Renal pelvis (tissue), 4 donors: ENCODE results near the gene CCNY. TPM values are rescaled to one million over a fixed set of nuclear protein-coding genes. Genes with fewer than 3 reads are reported as not detected.
"Not testable (repeated sequence)": the region's sequence is repeated elsewhere in the genome, so short reads cannot be mapped to it uniquely, and the experiment has no call there.

Experiments used
- DNase-seq: peaks from one replicate; pipeline ENCODE4 v3.0.0-alpha.2; 2013
- polyA plus RNA-seq, 3 donors: library from polyadenylated mRNA; unstranded; fragments of 120-200 nt; gene quantifications; one replicate each; pipeline ENCODE4 v1.2.1, GENCODE V29; 2013; ENCODE audit not compliant: insufficient read length in 3 of 3

CCNY gene
- polyA plus RNA-seq, 3 donors, result 98.3 to 102 (median 101) TPM

DNA sequence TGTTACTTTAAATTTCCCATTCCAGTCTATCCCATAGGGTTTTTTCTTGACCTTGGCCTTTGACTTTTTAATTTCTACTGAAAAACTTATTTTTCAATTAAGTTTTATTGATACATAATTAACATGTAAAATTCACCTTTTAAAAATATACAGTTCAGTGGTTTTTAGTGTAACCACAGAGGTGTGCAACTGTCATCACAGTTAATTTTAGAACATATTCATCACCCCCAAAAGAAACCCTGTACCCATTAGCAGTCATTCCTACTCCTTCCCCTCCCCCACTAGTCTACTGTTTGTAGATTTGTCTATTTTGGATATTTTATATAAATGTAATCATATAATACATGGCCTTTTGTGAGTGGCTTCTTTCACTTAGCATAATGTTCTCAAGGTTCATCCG, 172.3 kb downstream of the CCNY start:
- no peak for DNase-seq

GRCh38 chr10:35510891-35511290, 174.6 kb downstream of the CCNY start:
- DNase-seq, result no peak

DNA sequence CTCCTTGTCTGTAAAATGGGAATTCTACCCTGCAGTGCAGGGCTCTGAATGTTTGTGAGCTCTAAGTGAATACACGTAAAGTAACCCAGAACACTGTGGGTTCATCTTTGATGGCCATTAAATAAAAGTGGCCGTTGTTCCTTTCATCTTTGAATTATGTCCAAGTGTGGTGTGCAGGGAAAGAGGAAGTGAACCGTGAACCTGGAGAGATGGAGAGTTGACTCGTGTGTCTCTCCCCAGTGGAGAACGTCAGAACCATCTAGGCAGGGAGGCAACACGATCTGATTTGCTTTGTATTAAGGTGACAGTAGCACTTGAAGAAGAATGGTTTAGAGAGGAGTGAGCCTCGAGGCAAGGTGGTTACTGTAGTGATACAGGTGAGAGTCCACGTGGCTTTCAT, 175.3 kb downstream of the CCNY start:
- DNase-seq, result no peak

GRCh38 chr10:35516102-35516670, 179.9 kb downstream of the CCNY start:
- no peak for DNase-seq

DNA sequence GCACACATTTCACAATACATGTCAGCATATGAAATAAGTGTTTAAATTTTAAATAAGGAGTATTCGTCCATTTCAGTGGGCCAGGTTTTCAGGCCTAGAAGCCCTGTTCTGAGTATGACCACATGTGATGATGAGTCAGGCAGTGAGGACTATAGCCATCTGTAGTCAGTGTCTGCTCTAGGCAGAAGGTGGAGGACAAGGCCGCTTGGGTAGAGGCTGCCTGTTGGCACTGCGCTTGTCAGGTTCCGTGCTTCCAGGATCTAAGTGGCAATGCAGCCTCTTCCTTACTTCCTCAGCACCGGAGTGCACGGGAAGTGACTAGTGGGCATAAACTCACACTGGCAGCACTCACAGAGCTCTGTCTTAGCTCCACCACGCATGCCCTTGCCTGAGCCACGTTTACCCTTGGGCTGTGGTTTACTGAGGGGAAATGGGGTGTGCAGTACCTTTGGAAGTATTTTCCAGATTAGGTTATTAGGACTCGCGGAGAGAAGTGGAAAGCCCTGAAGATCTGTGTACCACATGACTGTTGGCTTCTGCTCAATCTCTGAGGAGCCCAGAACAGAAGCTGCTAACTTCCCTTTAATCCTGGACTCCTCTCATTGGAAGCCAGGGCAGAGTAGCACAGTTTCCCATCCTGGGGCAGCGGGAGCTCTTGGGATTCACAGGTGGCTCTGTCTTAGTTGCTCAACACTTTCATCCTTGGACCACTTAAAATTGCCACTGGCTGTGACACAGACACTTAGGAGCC, 181.3 kb downstream of the CCNY start:
- no peak for DNase-seq

GRCh38 chr10:35518187-35518586, 181.9 kb downstream of the CCNY start:
- DNase-seq, result not testable (repeated sequence)

DNA sequence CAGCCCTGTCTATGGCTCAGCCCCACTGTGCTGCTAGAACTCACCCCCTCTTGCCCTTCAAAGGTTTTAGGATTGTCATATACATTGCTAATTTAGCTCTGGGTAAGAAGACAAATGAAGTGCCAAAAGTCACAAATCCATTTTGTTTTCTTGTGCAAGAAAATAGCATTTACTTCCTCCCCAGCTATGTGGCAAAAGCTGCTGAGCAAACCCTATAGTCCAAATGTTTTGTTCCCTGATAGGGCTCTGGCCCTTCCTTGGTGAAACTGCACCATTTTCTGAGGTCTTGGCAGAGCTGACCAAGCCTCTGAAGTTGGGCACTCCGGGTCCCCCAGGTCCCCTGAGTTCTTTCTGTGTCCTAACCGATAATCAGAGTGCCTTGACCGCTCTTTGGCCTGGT, 184.7 kb downstream of the CCNY start:
- DNase-seq, result no peak

- DNase-seq, result no peak
Measured at GRCh38 chr10:35523670-35524225, 187.4 kb downstream of the CCNY start.

DNA sequence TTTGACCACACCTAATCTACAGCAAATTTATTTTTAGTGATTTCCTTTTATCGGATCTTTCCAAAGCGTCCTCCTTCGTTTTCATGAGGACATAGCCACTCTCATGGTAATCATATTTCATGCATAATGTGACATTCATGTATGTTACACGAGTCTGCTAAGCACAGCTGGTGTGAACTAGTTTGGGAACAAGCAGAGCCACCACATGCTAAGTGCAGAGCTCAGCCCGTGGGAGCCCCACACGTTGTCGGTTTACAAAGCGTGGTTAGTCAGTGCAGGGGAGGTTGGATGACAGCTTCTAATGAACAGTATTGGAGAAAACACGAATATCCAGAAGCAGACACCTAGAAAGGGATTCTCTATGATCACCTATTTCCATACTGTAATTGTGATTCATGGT, 190.4 kb downstream of the CCNY start:
- DNase-seq, result no peak

DNA sequence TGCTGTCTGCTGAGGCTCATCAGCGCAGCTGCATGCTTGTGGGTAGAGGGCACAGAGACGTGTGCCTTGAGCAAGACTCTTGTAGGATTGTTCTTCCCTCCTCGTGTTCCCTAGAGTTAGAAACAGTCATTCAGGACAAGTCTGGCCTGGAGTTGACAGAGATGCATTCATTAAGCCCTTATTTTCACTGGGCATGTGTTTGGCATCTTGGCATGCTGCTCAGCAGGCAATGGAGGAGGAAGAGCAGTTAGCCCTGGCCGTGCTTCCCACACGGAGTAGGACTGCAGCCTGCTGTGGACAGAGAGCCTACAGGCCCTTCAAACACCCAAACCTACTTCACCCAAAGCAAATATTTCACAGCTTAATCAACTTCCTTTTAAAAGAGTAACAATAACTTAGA, 195.8 kb downstream of the CCNY start:
- no peak for DNase-seq

DNA sequence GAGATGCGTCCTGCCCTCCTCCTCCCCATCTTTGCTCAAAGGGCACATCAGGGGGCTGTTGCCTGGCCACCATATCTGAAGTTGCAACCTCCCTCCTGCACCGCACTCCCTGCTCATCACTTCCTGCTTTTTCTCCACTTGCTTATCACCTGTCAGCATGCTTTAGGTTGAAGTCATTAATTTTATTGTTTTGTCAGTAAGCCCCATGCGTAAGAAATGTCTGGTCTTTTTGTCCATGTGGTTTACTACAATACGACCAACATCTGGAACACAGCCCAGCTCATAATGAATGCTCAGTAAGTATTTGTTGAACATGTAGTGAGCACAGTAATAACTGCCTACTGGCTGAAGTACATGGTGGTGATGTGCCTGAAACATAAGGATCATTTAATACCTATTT, 197.3 kb downstream of the CCNY start:
- no peak for DNase-seq

DNA sequence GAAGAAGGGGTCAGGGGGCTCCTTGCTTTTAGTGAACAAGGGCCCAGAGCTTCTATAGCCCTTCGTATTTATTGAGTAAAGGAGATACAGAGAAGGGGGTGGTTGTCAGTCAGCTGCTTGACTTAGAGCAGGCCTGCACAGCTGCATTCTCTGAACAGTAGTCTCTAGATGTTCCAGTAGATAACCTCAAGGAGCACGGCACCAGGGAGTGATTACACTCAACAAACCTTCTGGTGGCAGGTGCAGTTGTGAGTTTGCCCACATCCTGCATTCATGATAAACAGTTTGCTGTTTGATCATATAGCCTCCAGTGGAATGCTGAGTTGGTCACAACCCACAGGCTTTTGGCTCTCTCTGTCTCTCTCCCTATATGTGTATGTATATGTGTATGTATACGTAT, 198.8 kb downstream of the CCNY start:
- no peak for DNase-seq

GRCh38 chr10:35536789-35537188, 200.5 kb downstream of the CCNY start:
- no peak for DNase-seq

- DNase-seq, result not testable (repeated sequence)
Measured at GRCh38 chr10:35537925-35538324, 201.6 kb downstream of the CCNY start.

GRCh38 chr10:35540296-35541164, 204.2 kb downstream of the CCNY start:
- no peak for DNase-seq

DNA sequence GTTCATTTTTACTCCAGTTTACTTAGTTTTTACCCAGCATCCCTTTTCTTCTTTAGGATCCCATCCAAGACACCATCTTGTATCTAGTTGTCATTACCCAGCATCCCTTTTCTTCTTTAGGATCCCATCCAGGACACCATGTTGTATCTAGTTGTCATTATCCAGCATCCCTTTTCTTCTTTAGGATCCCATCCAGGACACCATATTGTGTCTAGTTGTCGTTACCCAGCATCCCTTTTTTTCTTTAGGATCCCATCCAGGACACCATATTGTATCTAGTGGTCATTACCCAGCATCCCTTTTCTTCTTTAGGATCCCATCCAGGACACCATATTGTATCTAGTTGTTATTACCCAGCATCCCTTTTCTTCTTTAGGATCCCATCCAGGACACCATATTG, 205.4 kb downstream of the CCNY start:
- DNase-seq, result no peak

DNA sequence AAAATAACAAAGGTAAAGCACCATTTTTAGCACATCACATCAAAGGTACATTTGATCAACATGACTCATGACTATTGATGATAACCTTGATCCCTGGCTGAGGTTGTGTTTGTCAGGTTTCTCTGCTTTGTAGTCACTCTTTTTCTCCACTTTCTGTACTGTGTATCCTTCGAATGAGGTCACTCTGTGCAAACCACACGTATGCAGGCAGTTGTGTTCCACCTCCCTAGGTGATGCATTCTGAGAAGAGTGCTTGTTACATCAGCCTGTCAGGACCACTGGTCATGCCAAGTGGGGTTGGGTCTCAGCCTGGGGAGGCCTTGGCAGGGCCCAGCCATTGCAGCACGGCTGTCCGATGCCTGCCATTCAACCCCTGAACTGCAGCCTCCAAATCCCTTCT, 206.0 kb downstream of the CCNY start:
- DNase-seq, result no peak

DNA sequence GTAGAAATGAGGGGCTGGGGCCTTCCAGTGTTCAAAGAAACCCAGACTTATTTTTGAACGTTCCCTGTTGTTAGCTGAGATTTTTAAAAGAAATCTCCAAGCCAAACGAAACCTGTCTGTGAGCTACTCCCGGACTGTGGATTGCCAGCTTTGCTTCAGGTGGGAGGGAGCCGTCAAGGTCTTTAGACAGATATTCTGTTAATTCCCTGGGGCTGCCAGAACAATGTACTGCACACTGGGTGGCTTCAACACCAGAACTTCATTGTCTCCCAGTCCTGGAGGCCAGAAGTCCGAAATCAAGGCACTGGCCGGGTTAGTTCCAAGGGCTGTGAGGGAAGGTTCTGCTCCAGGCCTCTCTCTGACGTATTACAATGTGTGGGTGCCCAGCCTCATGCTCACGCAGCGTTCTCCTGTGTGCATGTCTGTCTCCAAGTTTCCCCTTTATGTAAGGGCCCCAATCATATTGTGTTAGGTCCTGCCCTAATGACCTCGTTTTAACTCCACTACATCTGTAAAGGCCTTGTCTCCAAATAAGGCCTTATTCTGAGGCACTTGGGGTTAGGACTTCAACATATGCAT, 208.9 kb downstream of the CCNY start:
- no peak for DNase-seq

DNA sequence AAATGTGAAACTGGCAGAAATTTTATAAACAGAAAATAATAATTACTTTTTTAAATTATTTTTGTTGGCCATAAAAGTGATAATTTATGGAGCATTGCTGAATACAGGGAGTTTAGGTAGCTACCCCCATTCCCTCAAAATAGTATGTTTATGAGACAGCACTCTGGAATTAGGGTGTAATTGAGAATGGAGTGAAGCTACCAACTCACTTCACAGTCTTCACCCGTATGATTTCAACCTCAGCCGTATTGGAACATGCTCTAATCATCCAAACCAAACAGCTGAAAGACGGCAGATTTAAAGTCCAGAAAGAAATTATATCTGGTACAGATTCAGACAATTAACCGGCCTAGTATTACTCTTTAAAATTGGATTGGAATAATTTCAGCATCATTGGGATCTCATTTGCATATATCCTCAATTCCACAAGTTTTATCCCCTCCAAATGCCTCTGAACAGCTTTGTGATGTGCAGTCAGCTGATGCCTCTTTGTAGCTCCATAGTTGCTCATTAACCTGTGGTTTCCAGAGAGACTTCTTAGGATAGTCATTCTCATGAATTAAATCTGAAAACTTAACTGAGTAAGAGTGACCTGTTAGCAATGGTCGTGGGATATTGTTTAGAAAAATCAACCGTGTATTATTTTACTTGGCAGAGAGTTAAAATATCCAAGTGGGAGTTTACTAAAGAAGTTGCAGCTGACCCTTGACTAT, 209.7 kb downstream of the CCNY start:
- DNase-seq, result no peak

DNA sequence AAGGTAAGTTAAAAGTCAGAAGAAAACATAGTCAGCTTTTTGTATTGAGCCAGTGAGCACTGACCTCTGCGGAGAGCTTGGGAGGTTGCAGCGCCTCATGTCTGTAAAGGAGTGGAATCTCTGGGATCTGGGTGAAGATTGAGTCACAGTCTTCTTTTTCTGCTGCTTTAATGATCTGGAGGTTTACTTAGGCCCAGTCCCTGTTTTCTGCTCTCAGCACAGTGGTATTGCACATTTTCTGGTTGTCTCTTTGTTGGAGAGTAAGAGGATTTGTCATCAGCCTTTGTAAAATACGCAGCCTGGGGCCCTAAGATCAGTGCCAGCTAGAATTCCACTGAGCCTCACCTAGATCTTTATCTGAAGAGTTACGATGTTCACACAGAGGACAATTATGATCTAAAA, 210.5 kb downstream of the CCNY start:
- DNase-seq, result no peak

DNA sequence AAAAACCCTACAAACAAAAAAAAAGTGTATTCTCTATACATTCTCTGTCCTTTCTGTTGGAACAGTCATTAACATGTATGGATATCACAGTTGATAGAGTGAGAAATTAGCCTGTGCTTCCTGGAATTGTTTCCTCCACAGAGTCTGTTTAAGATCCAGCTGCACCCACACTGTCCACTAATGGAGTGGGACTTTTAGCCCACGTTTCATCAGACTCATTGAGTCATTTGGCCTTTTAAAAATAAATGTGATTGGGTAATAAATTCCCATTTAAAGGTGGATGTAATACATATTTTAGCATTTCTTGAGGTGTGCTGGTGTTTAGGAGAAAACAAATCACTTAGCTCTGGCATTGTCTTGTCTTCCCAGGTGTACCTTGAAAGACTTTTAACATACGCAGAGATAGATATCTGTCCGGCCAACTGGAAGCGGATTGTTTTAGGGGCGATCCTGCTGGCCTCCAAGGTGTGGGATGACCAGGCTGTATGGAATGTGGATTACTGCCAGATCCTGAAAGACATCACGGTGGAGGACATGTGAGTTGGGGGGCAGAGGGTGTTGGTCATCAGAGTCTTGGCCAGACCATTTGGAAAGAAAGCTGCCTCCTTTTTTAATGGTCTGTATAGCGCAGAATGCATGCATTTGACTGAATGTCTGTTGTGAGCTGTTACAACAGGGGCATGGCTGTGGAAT, 216.5 kb downstream of the CCNY start:
- DNase-seq, result no peak
